OCI-LY7 (cell line): ENCODE data around the gene CYP2C18.

Experiments used
- CTCF ChIP-seq: fragments of 200-600 bp; sonication (generic); conservative IDR thresholded peaks from 2 replicates; pipeline ENCODE4 v1.5.1; 2014; ENCODE audit warnings: mild to moderate bottlenecking, antibody characterized with exemption, low read length, moderate library complexity, mixed read lengths
- EZH2phosphoT487 ChIP-seq: fragments of 200-600 bp; sonication (generic); IDR thresholded peaks from 2 replicates; pipeline ENCODE4 v1.6.1; 2018; ENCODE audit warnings: low read depth, borderline replicate concordance, mild to moderate bottlenecking, mixed run types, antibody characterized with exemption, low read length, moderate library complexity, mixed read lengths

- TF ChIP-seq CTCF (no peak), EZH2phosphoT487 (no peak)
Measured at GRCh38 chr10:94678475-94678874, 5.1 kb upstream of the CYP2C18 start.
